Fibroblast of skin of abdomen (primary cell): ENCODE measurements around the gene SUGCT. TPM values are rescaled to one million over a fixed set of nuclear protein-coding genes. Genes with fewer than 3 reads are reported as not detected.
"Not testable (repeated sequence)": the region's sequence is repeated elsewhere in the genome, so short reads cannot be mapped to it uniquely, and the experiment has no call there.

Experiments
- DNase-seq: peaks from one replicate; pipeline ENCODE4 v3.0.0-alpha.2; 2013
- polyA plus RNA-seq, 2 experiments: library from polyadenylated mRNA; unstranded; fragments of 120-200 nt; gene quantifications; one replicate each; pipeline ENCODE4 v1.2.1, GENCODE V29; 2013; ENCODE audit not compliant: insufficient read length in 2 of 2

SUGCT gene
- 16.3 TPM for polyA plus RNA-seq (2013, experiment 1 of 2; ENCODE audit: insufficient read length)
- 19.7 TPM for polyA plus RNA-seq (2013, experiment 2 of 2; ENCODE audit: insufficient read length)

DNA sequence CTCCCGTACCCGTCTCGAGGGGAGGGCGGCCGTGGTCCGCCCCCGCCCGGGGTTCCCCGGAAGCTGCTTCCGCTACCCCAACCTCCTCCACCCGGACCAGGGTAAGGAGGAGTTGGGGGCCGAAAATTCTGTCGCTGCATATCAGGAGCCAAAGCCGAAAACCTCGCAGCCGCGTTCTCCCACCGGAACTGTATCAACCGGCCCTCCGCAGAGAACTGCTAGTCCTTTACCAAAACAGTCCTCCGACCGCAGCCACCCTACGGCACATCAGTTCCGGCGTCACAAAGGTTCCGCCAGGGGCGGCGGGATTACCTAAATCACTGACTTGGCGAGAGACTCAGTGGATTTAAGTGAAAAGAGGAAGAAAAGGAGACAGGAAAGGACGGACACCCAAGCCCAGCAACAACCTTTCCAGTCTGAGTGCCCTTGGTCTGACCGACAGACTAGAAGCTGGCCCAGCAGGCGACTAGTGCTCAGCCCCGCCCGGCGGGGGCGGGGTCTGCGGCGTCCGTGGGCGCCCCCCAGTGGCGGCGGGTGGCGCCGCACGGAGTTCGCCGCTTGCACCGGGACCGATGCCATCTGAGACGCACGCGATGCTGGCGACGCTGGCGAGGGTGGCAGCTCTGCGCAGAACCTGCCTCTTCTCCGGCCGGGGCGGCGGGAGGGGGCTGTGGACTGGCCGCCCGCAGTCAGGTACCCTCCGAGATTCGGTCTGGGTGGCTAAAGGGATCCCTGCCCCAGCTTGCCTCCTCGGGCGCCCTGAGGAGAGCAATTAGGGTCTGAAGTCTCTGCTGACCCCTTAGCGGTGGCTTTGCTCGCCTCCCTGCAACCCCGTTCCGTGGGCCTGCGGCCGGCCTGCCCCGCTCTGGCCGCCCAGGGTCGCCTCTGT is at the start of gene SUGCT, which contains the start of gene MPLKIP:
Gene SUGCT (plus strand): TSS at position 578 of the 889 bp plus-strand sequence.
Gene MPLKIP (minus strand): TSS at position 195 of the 889 bp plus-strand sequence. CDS start 55 bp downstream, at position 140.
- peak; percentile 87 for DNase-seq

DNA sequence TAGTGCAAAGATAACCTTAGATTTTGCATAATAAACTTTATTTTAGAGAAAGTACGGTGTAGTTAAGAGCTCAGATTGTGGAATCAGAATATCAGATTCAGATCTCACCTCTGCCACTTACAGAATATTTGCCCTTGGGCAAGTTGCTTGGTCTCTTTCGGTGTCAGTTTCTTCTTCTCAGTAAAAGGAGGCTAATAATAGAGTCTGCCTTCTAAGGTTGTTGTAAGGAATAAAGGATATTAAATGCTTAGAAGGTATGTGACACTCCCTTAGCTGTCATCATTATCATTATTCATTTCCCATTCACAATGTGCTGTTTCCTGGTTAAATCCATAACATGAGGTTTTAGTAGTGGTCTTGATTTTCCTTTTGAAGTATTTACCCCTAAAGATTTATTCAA is 42.6 kb upstream of the SUGCT start:
- DNase-seq: no peak

GRCh38 chr7:40093631-40094350 is 41.0 kb upstream of the SUGCT start:
- no peak for DNase-seq

DNA sequence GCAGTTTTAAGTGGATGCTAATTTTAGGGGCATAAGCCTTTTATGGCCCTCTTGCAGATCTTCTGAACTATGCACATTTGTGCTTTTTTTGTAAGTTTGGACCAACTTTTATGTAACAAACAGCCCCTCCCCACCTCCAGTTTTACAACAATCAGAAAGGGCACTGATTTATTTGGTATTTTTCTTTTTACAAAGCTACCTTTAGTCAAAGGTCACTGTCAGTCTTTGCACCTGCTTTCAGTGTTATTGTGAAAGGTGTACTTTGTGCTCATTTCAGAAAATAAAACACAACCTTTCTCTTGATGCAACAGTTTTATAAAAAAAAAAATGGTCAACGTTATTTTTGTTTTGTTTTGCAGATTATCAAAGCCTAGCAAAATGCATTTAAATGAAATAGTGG is 39.6 kb upstream of the SUGCT start:
- no peak for DNase-seq

DNA sequence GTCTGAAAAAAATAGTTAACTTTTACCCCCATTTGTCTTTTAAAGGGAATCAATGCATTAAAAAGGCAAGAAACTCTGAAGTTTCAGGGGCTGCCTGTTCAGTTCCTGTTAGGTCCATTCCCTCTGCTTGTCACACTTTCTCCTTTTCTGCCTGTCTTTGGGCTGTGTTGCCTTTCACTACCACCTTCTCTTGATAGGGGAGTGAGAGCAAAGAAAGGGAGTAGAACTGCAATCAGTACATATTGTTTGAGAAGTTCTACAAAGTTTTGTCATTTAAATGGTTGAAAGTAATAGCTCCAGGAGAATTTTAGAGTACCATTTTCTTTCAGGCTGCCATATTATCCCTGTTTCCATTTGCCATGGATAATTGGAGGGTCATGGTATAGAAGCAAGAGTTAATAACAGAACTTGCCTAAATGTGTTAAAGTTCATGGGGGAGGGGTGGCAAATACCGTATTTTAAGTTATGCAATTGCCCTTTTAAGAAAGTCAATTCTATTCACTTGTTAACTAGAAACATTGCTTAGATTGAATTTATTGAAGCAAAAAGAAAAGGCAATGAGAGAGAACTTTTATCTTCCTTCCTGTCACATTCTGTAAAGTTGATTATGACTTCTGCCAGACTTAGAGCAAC is 39.0 kb upstream of the SUGCT start:
- DNase-seq: no peak

DNA sequence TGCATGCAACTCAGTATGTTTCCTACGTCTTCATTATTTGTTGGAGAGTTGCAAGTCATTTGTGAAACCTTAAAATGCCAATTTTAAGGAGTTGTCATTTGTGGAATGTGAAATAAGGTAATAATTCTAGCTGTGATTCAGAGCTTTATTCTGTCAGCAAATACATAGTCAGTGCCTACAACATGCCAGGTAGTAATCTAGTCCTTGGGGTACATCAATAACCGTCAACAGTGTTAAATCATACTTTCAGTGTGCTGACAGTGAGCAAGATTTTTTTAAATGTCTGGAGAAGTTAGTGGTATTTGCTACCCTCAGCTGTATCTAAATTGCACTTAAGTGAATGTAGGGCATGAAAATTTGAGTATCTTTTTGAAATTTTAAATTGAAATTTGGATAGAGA is 37.1 kb upstream of the SUGCT start:
- DNase-seq: no peak

GRCh38 chr7:40098810-40099209 is 36.0 kb upstream of the SUGCT start:
- no peak for DNase-seq

- DNase-seq: no peak
These were observed 35.0 kb upstream of the SUGCT start for GRCh38 chr7:40099837-40100236.

GRCh38 chr7:40101201-40101600 is 33.6 kb upstream of the SUGCT start:
- no peak for DNase-seq

DNA sequence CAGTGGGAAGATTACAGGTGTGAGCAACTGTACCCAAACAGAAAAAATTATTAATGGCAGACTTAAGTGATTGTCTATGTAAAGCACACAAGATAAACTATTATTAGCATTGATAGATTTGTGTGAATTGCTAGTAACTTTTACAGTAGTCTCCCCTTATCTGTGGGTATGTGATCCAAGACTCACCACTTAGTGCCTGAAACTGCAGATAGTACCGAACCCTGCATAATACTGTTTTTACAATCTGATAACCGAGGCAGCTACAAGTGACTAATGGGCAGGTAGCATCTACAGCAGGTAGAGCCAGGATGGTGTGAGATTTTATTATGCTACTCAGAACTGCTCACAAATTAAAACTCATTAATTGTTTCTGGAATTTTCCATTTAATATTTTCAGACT is 31.9 kb upstream of the SUGCT start:
- DNase-seq: no peak

DNA sequence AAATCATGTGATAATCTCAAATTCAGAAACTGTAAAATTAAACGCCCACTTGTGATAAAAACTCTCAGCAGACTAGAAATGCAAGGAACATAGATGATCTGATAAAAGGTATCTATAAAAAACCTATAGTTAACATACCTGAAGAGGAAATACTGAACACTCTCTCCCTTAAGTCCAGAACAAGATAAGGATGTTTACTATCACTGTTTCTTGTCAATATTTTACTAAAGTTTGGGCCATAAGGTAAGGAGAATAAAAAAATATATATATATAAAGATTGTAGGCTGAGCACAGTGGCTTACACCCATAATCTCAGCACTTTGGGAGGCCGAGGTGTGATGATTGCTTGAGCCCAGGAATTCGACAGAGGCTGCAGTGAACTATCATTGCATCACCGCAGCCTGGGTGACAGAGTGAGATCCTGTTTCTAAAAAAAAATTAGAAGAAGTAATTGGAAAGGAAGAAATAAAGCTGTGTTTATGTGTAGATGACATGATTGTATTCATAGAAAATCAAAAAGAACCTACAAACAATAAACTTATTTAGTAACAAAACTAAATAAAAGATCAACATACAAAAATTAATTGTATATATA is 28.8 kb upstream of the SUGCT start:
- peak; percentile 8 for DNase-seq

DNA sequence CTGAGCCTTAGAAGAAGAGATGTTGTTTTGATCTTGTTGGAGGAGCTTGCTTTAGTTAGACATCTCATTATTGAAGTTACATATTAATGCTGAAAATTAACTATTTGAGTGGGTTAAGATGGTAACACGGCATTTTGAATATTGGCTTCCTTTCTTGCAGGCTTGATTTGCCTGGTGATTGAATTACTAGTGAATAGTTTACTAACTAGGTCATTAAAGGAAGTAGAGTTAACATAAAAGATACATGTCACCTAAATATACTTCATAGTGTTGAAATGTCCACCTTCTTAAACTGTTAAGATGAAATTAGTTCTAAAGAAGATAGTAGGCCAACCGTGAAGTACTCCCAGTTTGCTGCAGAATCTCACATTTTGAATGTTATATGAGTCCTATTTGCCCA is 18.9 kb upstream of the SUGCT start:
- DNase-seq: no peak

- not testable (repeated sequence) for DNase-seq
These were observed 17.6 kb upstream of the SUGCT start for GRCh38 chr7:40117199-40117598.

- not testable (repeated sequence) for DNase-seq
These were observed 16.6 kb upstream of the SUGCT start for GRCh38 chr7:40118201-40118600.

DNA sequence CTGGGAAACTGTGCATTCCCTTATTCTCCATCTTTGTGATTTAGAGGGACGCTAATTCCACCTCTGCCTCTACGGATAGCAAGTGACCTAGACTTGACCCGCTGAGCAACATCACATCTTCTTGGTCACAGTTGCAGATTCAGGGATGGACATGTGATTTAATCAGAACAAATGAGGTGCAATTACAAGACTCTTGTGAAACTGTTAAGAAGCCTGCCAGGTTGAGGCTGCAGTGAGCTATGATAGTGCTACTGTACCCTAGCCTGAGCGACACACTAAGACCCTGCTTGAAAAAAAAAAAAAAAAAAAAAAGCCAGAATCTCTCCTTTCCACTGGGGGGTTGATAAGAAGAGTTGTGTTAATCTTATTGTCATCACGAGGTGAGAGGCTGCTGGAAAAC is 14.8 kb upstream of the SUGCT start:
- no peak for DNase-seq

DNA sequence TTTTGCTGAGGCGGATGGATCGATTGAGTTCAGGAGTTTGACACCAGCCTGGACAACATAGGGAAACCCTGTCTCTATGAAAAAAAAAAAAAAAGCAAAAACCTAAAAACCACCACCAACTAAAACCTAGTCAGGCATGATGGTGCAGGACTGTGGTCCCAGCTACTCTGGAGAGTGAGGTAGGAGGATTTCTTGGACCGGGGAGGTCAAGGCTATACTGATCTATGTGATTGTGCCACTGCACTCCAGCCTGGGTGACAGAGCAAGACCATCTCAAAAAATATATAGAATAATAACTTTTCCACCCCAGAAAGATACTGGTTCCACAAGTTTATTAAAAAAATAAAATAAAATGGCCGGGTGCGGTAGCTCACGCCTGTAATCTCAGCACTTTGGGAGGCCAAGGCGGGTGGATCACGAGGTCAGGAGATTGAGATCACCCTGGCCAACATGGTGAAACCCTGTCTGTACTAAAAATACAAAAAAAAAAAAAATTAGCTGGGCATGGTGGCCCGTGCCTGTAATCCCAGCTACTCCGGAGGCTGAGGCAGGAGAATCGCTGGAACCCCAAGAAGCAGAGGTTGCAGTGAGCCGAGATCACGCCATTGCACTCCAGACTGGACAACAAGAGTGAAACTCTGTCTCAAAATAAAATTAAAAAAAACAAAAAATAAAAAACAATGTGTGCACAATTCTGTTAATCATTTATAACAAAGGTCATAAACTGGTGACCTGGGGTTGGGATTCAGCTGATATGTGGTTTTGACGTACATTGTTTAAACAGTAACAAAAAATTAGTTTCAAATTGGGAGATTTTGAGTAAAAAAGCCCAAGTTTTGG is 12.5 kb upstream of the SUGCT start:
- not testable (repeated sequence) for DNase-seq

DNA sequence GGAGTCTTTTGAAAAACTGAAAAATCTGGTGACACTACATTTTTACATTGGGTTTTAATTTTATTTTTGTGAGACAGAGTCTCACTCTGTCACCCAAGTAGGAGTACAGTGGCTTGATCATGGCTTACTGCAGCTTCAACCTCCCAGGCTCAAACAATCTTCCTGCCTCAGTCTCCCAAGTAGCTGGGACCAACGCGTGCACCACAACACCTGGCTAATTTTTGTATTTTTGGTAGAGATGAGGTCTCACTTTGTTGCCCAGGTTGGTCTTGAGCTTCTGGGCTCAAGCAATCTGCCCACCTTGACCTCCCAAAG is 11.9 kb upstream of the SUGCT start:
- DNase-seq: no peak

DNA sequence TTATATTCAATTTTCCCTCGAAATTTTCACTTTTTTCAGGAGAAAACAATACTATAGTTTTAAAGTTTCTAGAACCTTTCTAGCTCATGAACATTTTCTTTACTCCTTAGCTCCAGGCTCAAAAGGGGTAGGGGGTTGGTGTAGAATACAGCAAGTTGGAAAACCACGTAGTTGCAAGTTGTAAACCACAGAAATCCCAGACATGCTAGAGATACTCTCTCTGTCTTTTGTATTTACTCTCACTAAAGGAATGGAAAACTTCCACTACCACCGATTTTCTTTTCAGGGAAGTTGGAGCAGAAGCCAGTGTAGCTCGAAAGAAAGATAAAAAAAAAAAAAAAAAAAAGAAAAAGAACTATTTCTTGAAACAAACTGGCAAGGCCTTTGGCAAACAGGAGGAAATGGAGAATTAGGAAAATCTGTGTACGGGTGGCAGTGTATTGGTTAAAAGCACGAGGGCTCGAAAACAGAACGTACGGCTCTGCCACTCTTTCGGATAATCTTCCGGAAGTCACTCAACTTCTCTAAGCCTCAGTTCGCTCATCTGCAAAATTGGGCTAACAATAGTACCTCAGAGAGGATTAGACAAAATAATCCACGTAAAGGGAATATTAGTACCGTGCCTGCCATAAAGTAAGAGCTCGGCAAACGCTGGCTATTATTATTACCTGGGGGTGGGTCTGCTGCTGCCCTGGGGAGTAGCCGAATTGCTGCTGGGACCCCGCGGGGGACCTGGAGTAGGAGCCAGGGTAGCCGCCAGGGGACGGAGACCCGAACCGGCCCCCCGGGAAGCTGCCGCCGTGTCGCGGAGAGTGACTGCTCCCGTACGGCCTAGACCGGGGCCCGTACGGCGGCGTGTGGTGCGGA is 1.0 kb upstream of the SUGCT start:
- peak; percentile 38 for DNase-seq

DNA sequence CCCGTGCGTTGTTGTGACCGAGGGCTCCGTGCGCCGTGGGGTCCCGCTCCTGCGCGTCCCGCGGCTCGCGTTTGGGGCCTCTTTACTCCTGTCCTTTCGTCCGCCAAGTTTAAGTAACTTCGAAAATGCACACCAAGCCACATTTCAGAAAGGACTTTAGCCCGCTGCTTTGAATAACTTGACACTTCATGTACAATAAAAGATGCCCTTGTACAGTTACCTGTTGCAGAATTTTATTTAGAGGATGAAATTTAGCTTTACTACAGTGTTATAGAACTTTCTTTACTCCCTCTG is 459 bp downstream of the SUGCT start:
- peak; percentile 14 for DNase-seq

DNA sequence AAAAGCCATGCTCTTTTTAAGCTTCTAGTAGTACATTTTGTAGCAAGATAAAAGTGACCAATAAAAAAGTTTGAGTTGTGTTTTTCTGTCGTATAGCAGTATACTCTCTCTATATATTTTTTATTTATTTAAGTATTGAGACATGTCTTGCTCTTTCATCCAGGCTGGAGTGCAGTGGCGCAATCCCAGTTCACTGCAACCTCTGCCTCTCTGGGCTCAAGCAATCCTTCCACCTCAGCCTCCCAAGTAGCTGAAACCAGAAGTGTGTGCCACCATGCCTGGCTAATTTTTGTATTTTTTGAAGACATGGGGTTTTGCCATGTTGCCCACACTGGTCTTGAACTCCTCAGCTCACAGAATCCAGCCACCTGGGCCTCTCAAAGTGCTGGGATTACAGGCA is 2.8 kb downstream of the SUGCT start:
- no peak for DNase-seq

- DNase-seq: no peak
These were observed 4.2 kb downstream of the SUGCT start for GRCh38 chr7:40138973-40139372.
